Measurements from ENCODE around the gene CARD19.

CARD19 gene

DNA sequence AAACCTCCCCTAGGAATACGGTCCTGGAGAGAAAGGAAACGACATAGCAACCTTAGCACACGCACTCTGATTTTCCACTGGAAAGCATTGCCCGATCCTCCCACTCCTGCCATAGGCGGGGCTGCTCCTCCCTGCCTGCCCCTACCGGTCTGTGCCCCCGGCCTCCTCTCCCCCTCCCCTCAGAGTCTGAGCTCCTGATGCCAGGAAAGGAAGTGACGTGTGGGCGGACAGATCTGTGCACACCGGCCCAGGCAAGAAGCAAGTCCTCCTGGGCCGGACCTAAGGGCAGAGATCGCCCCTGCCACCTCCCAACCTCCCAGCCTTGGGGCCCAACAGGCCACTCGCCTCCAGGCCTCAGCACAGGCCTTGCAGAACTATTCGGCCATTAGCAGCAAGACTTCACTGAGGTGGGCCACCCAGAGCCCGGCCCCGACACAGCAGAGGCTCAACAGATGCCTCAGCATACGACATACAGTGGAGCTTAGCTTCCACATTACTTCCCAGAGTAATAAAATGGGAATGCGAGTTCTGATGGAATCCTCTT is 30.9 kb downstream of the CARD19 start:
- TF ChIP-seq, protein P1, sequence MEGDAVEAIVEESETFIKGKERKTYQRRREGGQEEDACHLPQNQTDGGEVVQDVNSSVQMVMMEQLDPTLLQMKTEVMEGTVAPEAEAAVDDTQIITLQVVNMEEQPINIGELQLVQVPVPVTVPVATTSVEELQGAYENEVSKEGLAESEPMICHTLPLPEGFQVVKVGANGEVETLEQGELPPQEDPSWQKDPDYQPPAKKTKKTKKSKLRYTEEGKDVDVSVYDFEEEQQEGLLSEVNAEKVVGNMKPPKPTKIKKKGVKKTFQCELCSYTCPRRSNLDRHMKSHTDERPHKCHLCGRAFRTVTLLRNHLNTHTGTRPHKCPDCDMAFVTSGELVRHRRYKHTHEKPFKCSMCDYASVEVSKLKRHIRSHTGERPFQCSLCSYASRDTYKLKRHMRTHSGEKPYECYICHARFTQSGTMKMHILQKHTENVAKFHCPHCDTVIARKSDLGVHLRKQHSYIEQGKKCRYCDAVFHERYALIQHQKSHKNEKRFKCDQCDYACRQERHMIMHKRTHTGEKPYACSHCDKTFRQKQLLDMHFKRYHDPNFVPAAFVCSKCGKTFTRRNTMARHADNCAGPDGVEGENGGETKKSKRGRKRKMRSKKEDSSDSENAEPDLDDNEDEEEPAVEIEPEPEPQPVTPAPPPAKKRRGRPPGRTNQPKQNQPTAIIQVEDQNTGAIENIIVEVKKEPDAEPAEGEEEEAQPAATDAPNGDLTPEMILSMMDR (IDR thresholded peaks at IDR 0.05; ENCODE audit: low read depth, low read length, missing control alignments): no peak
- DNase-seq (ENCODE audit: low read depth): no peak
- no peak overlapping the region for H3K4me3 ChIP-seq (ENCODE audit: low read depth, low read length)

DNA sequence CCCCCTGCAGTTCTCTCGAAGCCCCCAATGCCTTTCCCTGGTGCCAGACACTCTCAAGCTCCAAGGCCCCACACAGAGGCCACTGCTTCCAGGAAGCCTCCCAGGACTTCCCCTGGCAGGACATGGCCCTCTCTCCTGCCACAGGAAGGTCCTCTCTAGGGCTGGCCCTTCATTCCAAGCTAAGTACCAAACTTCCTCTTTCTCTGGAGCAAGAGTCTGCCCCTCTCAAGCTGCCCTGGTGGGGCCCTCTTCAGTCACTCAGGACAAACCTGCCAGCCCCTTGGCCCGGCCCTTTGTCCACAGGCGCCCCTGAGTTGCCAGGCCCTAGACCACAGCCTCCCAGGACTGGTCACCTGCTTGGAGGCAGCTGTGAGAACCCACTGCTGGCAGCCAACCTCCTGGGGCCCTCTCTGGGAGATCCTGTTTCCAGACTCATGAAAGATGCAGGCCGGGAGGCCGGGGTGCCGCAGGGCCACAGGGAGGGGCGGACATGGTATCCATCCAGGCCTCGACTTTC is 31.4 kb downstream of the CARD19 start:
- TF ChIP-seq, protein P1 (IDR thresholded peaks at IDR 0.05; ENCODE audit: low read depth, low read length, missing control alignments): no peak
- H3K4me3 ChIP-seq (ENCODE audit: low read depth, low read length): no peak overlapping the region
- DNase-seq (ENCODE audit: low read depth): no peak

DNA sequence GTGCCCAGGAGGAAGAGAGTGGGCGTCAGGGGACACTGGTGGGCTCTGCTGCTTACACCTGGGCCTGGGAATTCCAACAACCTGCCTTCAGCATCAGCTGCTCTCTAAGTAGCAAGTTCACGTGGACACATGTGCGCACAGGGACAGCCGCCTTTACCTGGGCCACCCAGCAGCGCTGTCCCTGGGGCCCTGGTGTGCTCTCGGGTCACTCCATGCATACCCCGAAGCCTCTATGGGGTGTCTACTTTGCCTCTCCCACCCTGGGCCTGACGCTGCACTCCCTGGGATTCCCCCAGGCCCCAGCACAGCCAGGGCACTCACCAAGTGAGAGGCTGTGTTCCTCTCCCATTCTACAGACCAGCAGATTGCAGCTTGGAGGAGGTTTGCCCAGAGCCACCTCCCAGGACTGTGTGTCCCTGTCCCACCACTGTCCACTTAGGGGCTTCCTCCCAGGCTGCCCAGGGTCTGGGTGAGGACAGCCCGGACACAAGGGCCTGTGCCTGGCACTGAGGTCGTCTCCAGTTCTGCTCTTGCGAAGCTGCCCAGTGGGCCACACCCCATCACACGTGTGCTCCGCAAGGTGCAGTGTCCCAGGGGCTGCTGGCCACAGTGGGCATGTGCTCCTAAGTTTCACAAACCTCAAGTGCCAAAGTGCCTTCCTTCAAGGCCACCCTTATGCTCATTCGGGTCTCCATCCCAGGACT is 32.1 kb downstream of the CARD19 start:
- TF ChIP-seq, protein P1 (IDR thresholded peaks at IDR 0.05; ENCODE audit: low read depth, low read length, missing control alignments): no peak
- DNase-seq (ENCODE audit: low read depth): no peak

DNA sequence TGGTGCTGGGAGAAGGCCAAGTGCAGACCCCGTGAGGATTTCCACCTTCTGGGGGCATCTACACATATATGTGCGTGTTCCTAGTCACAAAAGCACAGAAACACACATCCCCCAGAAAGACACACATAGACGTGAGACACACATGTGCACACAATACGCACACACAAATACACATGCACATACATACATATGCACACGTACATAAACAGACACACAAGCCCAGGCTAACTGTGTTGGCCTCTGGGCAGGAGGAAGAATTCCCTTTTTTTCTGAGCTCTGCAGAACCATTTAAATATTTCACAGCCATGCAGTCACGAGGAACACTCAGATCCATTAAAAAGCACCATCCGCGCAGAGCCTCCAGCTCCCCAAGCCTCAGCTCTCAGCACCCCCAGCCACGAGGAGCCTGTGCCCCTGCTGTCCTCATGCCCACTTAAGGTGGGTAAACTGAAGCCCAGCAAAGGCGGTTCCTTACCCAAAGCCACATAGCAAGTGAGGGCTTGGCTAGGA is 32.8 kb downstream of the CARD19 start:
- TF ChIP-seq, protein P1 (IDR thresholded peaks at IDR 0.05; ENCODE audit: low read depth, low read length, missing control alignments): no peak
- H3K4me3 ChIP-seq (ENCODE audit: low read depth, low read length): no peak overlapping the region
- no peak for DNase-seq (ENCODE audit: low read depth)

More for the DNA sequence above, 32.1 kb downstream of the CARD19 start:
- no peak overlapping the region for H3K4me3 ChIP-seq (ENCODE audit: low read depth, low read length)

DNA sequence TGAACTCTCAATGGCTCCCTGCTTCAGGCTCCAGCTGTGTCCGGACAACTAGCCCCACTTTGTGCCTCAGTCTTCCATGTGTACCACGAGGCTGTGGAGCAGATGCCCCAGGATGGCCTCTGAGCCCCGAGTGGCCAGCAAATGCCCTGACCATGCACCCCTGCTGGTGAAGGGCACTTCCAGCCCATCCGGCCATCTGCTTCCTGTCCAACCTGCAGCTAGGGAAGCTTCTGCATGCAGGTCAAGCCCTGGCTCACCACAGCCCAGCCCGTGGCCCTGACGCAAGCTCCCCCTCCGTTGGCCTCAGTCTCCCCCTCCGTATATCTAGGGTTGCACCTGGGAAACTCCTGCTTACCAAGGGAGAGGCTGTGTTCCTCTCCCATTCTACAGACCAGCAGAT is 33.3 kb downstream of the CARD19 start:
- no peak overlapping the region for H3K4me3 ChIP-seq (ENCODE audit: low read depth, low read length)
- TF ChIP-seq, protein P1 (IDR thresholded peaks at IDR 0.05; ENCODE audit: low read depth, low read length, missing control alignments): no peak
- DNase-seq (ENCODE audit: low read depth): no peak

DNA sequence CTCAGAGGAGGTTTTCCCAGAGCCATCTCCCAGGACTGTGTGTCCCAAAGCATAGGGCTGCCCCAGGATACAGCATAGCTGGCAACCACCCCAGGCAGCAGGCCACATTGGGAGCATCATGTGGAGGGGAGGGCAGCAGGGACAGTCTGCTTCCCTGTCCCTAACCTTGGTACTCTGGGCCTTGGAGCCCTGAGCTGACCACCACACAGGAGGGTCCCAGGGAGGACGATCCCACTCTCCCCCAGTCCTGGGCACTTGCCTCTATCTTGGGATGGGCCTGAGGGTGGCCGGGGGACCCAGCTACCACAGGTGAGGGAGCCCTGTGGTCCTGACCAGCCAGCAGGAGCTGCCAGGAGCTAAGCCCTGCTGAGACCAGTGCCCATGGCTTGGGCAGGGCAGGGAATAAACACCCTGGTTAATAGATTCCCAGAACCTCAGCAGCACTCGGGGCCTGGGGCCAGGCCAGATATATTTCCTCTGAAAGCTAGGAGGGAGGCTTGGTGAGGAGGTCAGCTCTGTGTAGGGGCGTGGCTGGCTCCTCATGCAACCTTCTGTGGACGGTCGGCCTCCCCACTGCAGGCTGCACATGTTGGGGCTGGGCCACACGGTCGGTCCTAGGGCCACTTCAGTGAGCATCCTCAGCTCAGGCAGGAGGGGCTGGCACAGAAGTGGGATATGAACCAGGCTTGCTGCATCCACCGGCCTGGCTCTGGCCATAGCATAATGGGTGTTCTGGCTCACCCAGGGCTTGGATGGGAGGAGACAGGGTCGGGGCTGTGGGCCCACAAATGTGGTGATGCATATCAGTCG is 33.9 kb downstream of the CARD19 start:
- DNase-seq (ENCODE audit: low read depth): no peak
- TF ChIP-seq, protein P1 (IDR thresholded peaks at IDR 0.05; ENCODE audit: low read depth, low read length, missing control alignments): no peak
- no peak overlapping the region for H3K4me3 ChIP-seq (ENCODE audit: low read depth, low read length)

Data from GM12864 (cell line).